Measurements from ENCODE around the gene ZNF501. TPM values are rescaled to one million over a fixed set of nuclear protein-coding genes. Genes with fewer than 3 reads are reported as not detected.

The ZNF501 gene
- total and polyA plus RNA-seq, 2 of the 13 experiments (the other 11 are each of a cell fraction or from before 2014, with no cell fraction given) = 2.4 to 2.8 TPM

GRCh38 chr3:44729384-44729910, at the start of gene ZNF501 (continued):
- TF ChIP-seq BCL6 (CRISPR knock-in tag; IDR thresholded peaks at IDR 0.05) = peak; percentile 71
- peak; percentile 84; the same call in 1 of the 2 replicates for TF ChIP-seq YEATS4 (CRISPR knock-in tag; IDR thresholded peaks at IDR 0.05; ENCODE audit: borderline replicate concordance)
- TF ChIP-seq GABPA (IDR thresholded peaks at IDR 0.05; ENCODE audit: low read depth, low read length) = peak; percentile 66
- peak; percentile 92 for TF ChIP-seq GABPA (CRISPR knock-in tag; IDR thresholded peaks at IDR 0.05; ENCODE audit: low read depth)
- 0 out of 2 replicates have a peak, but pooled peaks have one; percentile 39 for TF ChIP-seq ZBTB1 (CRISPR knock-in tag; IDR thresholded peaks at IDR 0.05; ENCODE audit: borderline replicate concordance)
- peak; percentile 89; the same call in 1 of the 2 replicates for TF ChIP-seq CREB3 (CRISPR knock-in tag; IDR thresholded peaks at IDR 0.05)
- TF ChIP-seq KMT2B (CRISPR knock-in tag; IDR thresholded peaks at IDR 0.05) = peak; percentile 96
- no peak for TF ChIP-seq ZNF101 (CRISPR knock-in tag; IDR thresholded peaks at IDR 0.05; ENCODE audit: borderline replicate concordance, low read depth)
- TF ChIP-seq ZMYM3 (CRISPR knock-in tag; IDR thresholded peaks at IDR 0.05) = peak; percentile 73
- peak; percentile 69; the same call in 1 of the 2 replicates for TF ChIP-seq TSC22D2 (CRISPR knock-in tag; IDR thresholded peaks at IDR 0.05; ENCODE audit: borderline replicate concordance)
- peak; percentile 53 for TF ChIP-seq ZBTB2 (CRISPR knock-in tag; IDR thresholded peaks at IDR 0.05; ENCODE audit: low read depth)
- TF ChIP-seq CENPT (CRISPR knock-in tag; IDR thresholded peaks at IDR 0.05; ENCODE audit: low read depth) = no peak
- peak; percentile 54; the same call in 1 of the 2 replicates for TF ChIP-seq THRA (CRISPR knock-in tag; IDR thresholded peaks at IDR 0.05; ENCODE audit: borderline replicate concordance)
- peak; percentile 69 for TF ChIP-seq FOSL2 (CRISPR knock-in tag; IDR thresholded peaks at IDR 0.05)
- TF ChIP-seq ZNF367 (CRISPR knock-in tag; IDR thresholded peaks at IDR 0.05; ENCODE audit: borderline replicate concordance) = no peak
- no peak for TF ChIP-seq POLR2AphosphoS2 (IDR thresholded peaks at IDR 0.05; ENCODE audit: low read depth, low read length)
- no peak for TF ChIP-seq ZFAT (CRISPR knock-in tag; conservative IDR thresholded peaks at IDR 0.05)
- TF ChIP-seq ATF6 (CRISPR knock-in tag; conservative IDR thresholded peaks at IDR 0.05) = no peak; the same call in 1 of the 2 replicates
- TF ChIP-seq ZNF749 (CRISPR knock-in tag; IDR thresholded peaks at IDR 0.05; ENCODE audit: borderline replicate concordance) = no peak
- no peak for TF ChIP-seq ZNF354B (CRISPR knock-in tag; IDR thresholded peaks at IDR 0.05)
- no peak for TF ChIP-seq ZNF446 (CRISPR knock-in tag; IDR thresholded peaks at IDR 0.05)
- no peak for TF ChIP-seq ZNF337 (CRISPR knock-in tag; IDR thresholded peaks at IDR 0.05; ENCODE audit: borderline replicate concordance, low read depth)
- no peak for TF ChIP-seq NFIB (CRISPR knock-in tag; IDR thresholded peaks at IDR 0.05; ENCODE audit: borderline replicate concordance)
- peak; percentile 77; the same call in 1 of the 2 replicates for TF ChIP-seq RXRA (CRISPR knock-in tag; IDR thresholded peaks at IDR 0.05)
- peak; percentile 75; the same call in 1 of the 2 replicates for TF ChIP-seq XBP1 (CRISPR knock-in tag; IDR thresholded peaks at IDR 0.05)
- peak; percentile 72; the same call in 1 of the 2 replicates for TF ChIP-seq KLF6 (CRISPR knock-in tag; IDR thresholded peaks at IDR 0.05)

Measured in HepG2 (cell line).